Heart left ventricle (tissue), 13 donors: ENCODE data around the gene KCNAB2.

Experiments used
- POLR2A ChIP-seq, 2 donors: fragments of 450-650 bp; IDR thresholded peaks; one replicate each; pipeline ENCODE4 v1.6.1; 2017; ENCODE audit warnings: antibody characterized with exemption in 2 of 2, mild to moderate bottlenecking in 2 of 2, moderate library complexity in 2 of 2
- TF ChIP-seq, protein P1 (sequence below), 12 donors: fragments of 200-600 bp; sonication (generic) in 4 of 12; IDR thresholded peaks; one replicate each; pipeline versions ENCODE4 v1.5.0 to v1.8.0; 2018 to 2022; ENCODE audit warnings: antibody characterized with exemption in 12 of 12, mild to moderate bottlenecking in 5 of 12
- donor health status: ischemic (EF 13 %, LVEDD 7.1; RV severe dilation, severe dysfunction).
- donor health status: DM: no; HTN: yes; CAD: no.
- donor health status: DM: no; HTN: no; CAD: no.
- donor health status: ischemic (EF 25% LVEDD 6.9; RV normal size, moderate dysfunction).
- donor health status: ischemic (EF 25% LVEDD 5.7; RV mildly dilated, moderate dysfunction).
- donor health status: ischemic (EF 35%, LVEDD 5.7; RV mildly dilated, moderate dysfunction).
- donor health status: nonischemic (EF 11% LVEDD 7.7; RV severe dilation, severe dysfunction).
- donor health status: DM: yes; HTN: yes; CAD: no.
- donor health status: PGD.
- donor health status: ischemic (EF 29% LVEDD 5.4; RV normal size, mild dysfunction).
- donor health status: nonischemic (EF 23%, LVEDD 6.1; RV moderate dilation, normal function).

DNA sequence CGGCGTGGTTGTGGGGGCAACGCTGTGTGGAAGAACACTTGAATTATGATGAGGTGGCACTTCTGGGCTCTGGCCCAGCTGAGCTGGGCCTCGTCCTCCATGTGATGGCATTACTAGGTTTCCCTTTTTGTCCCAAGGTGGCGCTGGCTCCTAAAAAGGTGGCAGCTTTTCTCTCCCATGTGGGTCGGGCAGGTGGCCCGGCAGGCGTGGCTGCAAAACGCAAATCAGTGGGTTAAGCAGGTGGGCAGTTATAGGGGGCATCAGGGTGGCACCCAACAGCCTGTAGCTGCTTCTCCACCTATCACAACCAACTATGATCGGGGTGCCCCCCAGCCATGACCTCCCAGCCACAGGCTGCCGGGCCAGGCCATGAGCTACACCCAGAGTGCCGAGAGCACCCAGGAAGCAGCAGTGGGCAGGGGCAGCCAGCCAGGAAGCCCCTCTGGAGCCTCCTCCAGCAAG is 59.6 kb downstream of the KCNAB2 start:
- TF ChIP-seq, protein P1, sequence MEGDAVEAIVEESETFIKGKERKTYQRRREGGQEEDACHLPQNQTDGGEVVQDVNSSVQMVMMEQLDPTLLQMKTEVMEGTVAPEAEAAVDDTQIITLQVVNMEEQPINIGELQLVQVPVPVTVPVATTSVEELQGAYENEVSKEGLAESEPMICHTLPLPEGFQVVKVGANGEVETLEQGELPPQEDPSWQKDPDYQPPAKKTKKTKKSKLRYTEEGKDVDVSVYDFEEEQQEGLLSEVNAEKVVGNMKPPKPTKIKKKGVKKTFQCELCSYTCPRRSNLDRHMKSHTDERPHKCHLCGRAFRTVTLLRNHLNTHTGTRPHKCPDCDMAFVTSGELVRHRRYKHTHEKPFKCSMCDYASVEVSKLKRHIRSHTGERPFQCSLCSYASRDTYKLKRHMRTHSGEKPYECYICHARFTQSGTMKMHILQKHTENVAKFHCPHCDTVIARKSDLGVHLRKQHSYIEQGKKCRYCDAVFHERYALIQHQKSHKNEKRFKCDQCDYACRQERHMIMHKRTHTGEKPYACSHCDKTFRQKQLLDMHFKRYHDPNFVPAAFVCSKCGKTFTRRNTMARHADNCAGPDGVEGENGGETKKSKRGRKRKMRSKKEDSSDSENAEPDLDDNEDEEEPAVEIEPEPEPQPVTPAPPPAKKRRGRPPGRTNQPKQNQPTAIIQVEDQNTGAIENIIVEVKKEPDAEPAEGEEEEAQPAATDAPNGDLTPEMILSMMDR (IDR thresholded peaks at IDR 0.05): no peak
- no peak for TF ChIP-seq POLR2A (IDR thresholded peaks at IDR 0.05)
